ENCODE data around the gene OR10Z1.

Gene OR10Z1

GRCh38 chr1:158604968-158605367 is at the start of gene OR10Z1:
Gene OR10Z1, plus strand, starts transcription at chr1:158605268. Its CDS starts 1,171 bp downstream, at chr1:158606439.
- H3K4me1 ChIP-seq (ENCODE audit: insufficient read depth, low read length), result no peaks in the 10 kb centered on the region

GRCh38 chr1:158559696-158560095 is 45.4 kb upstream of the OR10Z1 start:
- Histone ChIP-seq H3K4me1 (ENCODE audit: insufficient read depth, low read length) (no peaks in the 10 kb centered on the region), H3K27me3 (ENCODE audit: insufficient read depth, low read length) (no peaks in the 10 kb centered on the region), H3K9me3 (ENCODE audit: low read length) (no peaks in the 10 kb centered on the region), H3K36me3 (ENCODE audit: insufficient read depth, low read length) (no peaks in the 10 kb centered on the region), H3K4me3 (ENCODE audit: low read length) (no peak overlapping the region), H2AFZ (ENCODE audit: low read depth, low read length) (no peak overlapping the region)

More at GRCh38 chr1:158604968-158605367, at the start of gene OR10Z1:
- no peaks in the 10 kb centered on the region for H3K36me3 ChIP-seq (ENCODE audit: insufficient read depth, low read length)
- no peak within 1 kb of the TSS for H2AFZ ChIP-seq (ENCODE audit: low read depth, low read length)
- no peaks in the 10 kb centered on the region for H3K9me3 ChIP-seq (ENCODE audit: low read length)
- no peaks in the 10 kb centered on the region for H3K27me3 ChIP-seq (ENCODE audit: insufficient read depth, low read length)
- no peak within 1 kb of the TSS for H3K4me3 ChIP-seq (ENCODE audit: low read length)

- Histone ChIP-seq H3K36me3 (ENCODE audit: insufficient read depth, low read length) (no peaks in the 10 kb centered on the region), H3K27me3 (ENCODE audit: insufficient read depth, low read length) (no peaks in the 10 kb centered on the region), H3K9me3 (ENCODE audit: low read length) (no peaks in the 10 kb centered on the region), H3K4me3 (ENCODE audit: low read length) (no peak overlapping the region), H2AFZ (ENCODE audit: low read depth, low read length) (no peak overlapping the region), H3K4me1 (ENCODE audit: insufficient read depth, low read length) (no peaks in the 10 kb centered on the region)
Observed at GRCh38 chr1:158563853-158564252, 41.2 kb upstream of the OR10Z1 start.

GRCh38 chr1:158564608-158565007 is 40.5 kb upstream of the OR10Z1 start:
- Histone ChIP-seq H3K4me3 (ENCODE audit: low read length) (no peak overlapping the region), H3K9me3 (ENCODE audit: low read length) (no peaks in the 10 kb centered on the region), H3K4me1 (ENCODE audit: insufficient read depth, low read length) (no peaks in the 10 kb centered on the region), H3K27me3 (ENCODE audit: insufficient read depth, low read length) (no peaks in the 10 kb centered on the region), H2AFZ (ENCODE audit: low read depth, low read length) (no peak overlapping the region), H3K36me3 (ENCODE audit: insufficient read depth, low read length) (no peaks in the 10 kb centered on the region)

- H3K9me3 ChIP-seq (ENCODE audit: low read length), result no peaks in the 10 kb centered on the region
- H3K4me3 ChIP-seq (ENCODE audit: low read length), result no peak within 1 kb of the TSS
- no peaks in the 10 kb centered on the region for H3K4me1 ChIP-seq (ENCODE audit: insufficient read depth, low read length)
- no peak within 1 kb of the TSS for H2AFZ ChIP-seq (ENCODE audit: low read depth, low read length)
- H3K36me3 ChIP-seq (ENCODE audit: insufficient read depth, low read length), result no peaks in the 10 kb centered on the region
- no peaks in the 10 kb centered on the region for H3K27me3 ChIP-seq (ENCODE audit: insufficient read depth, low read length)
Observed at GRCh38 chr1:158570480-158570879, 34.6 kb upstream of the OR10Z1 start, which contains the start of gene OR6P1. Gene OR6P1, minus strand, starts transcription at chr1:158570580. Its CDS starts 6,976 bp downstream, at chr1:158563604.

GRCh38 chr1:158572226-158572625 is 32.8 kb upstream of the OR10Z1 start:
- Histone ChIP-seq H3K4me1 (ENCODE audit: insufficient read depth, low read length) (no peaks in the 10 kb centered on the region), H3K9me3 (ENCODE audit: low read length) (no peaks in the 10 kb centered on the region), H3K36me3 (ENCODE audit: insufficient read depth, low read length) (no peaks in the 10 kb centered on the region), H3K27me3 (ENCODE audit: insufficient read depth, low read length) (no peaks in the 10 kb centered on the region), H2AFZ (ENCODE audit: low read depth, low read length) (no peak overlapping the region), H3K4me3 (ENCODE audit: low read length) (no peak overlapping the region)

GRCh38 chr1:158577561-158577960 is 27.5 kb upstream of the OR10Z1 start:
- no peak overlapping the region for H3K4me3 ChIP-seq (ENCODE audit: low read length)
- H3K9me3 ChIP-seq (ENCODE audit: low read length), result no peaks in the 10 kb centered on the region
- H2AFZ ChIP-seq (ENCODE audit: low read depth, low read length), result no peak overlapping the region
- H3K4me1 ChIP-seq (ENCODE audit: insufficient read depth, low read length), result no peaks in the 10 kb centered on the region
- H3K27me3 ChIP-seq (ENCODE audit: insufficient read depth, low read length), result no peaks in the 10 kb centered on the region
- H3K36me3 ChIP-seq (ENCODE audit: insufficient read depth, low read length), result no peaks in the 10 kb centered on the region

GRCh38 chr1:158579733-158580132 is 25.3 kb upstream of the OR10Z1 start, which contains the start of gene OR10X1:
Gene OR10X1, minus strand, starts transcription at chr1:158579899. Its CDS starts 0 bp downstream, at chr1:158579899.
- no peak within 1 kb of the TSS for H3K4me3 ChIP-seq (ENCODE audit: low read length)
- H2AFZ ChIP-seq (ENCODE audit: low read depth, low read length), result no peak within 1 kb of the TSS
- H3K27me3 ChIP-seq (ENCODE audit: insufficient read depth, low read length), result no peaks in the 10 kb centered on the region
- no peaks in the 10 kb centered on the region for H3K9me3 ChIP-seq (ENCODE audit: low read length)
- H3K4me1 ChIP-seq (ENCODE audit: insufficient read depth, low read length), result no peaks in the 10 kb centered on the region
- no peaks in the 10 kb centered on the region for H3K36me3 ChIP-seq (ENCODE audit: insufficient read depth, low read length)

GRCh38 chr1:158583962-158584361 is 21.1 kb upstream of the OR10Z1 start:
- Histone ChIP-seq H3K36me3 (ENCODE audit: insufficient read depth, low read length) (no peaks in the 10 kb centered on the region), H3K9me3 (ENCODE audit: low read length) (no peaks in the 10 kb centered on the region), H2AFZ (ENCODE audit: low read depth, low read length) (no peak overlapping the region), H3K4me1 (ENCODE audit: insufficient read depth, low read length) (no peaks in the 10 kb centered on the region), H3K27me3 (ENCODE audit: insufficient read depth, low read length) (no peaks in the 10 kb centered on the region), H3K4me3 (ENCODE audit: low read length) (no peak overlapping the region)

- Histone ChIP-seq H3K4me1 (ENCODE audit: insufficient read depth, low read length) (no peaks in the 10 kb centered on the region), H3K27me3 (ENCODE audit: insufficient read depth, low read length) (no peaks in the 10 kb centered on the region), H3K4me3 (ENCODE audit: low read length) (no peak overlapping the region), H2AFZ (ENCODE audit: low read depth, low read length) (no peak overlapping the region), H3K9me3 (ENCODE audit: low read length) (no peaks in the 10 kb centered on the region), H3K36me3 (ENCODE audit: insufficient read depth, low read length) (no peaks in the 10 kb centered on the region)
Observed at GRCh38 chr1:158586942-158587341, 18.1 kb upstream of the OR10Z1 start.

- Histone ChIP-seq H3K4me3 (ENCODE audit: low read length) (no peak overlapping the region), H3K9me3 (ENCODE audit: low read length) (no peaks in the 10 kb centered on the region), H3K27me3 (ENCODE audit: insufficient read depth, low read length) (no peaks in the 10 kb centered on the region), H2AFZ (ENCODE audit: low read depth, low read length) (no peak overlapping the region), H3K4me1 (ENCODE audit: insufficient read depth, low read length) (no peaks in the 10 kb centered on the region), H3K36me3 (ENCODE audit: insufficient read depth, low read length) (no peaks in the 10 kb centered on the region)
Observed at GRCh38 chr1:158600735-158601134, 4.3 kb upstream of the OR10Z1 start.

- no peaks in the 10 kb centered on the region for H3K27me3 ChIP-seq (ENCODE audit: insufficient read depth, low read length)
- no peak overlapping the region for H3K4me3 ChIP-seq (ENCODE audit: low read length)
- no peaks in the 10 kb centered on the region for H3K9me3 ChIP-seq (ENCODE audit: low read length)
- no peaks in the 10 kb centered on the region for H3K36me3 ChIP-seq (ENCODE audit: insufficient read depth, low read length)
- H3K4me1 ChIP-seq (ENCODE audit: insufficient read depth, low read length), result no peaks in the 10 kb centered on the region
- H2AFZ ChIP-seq (ENCODE audit: low read depth, low read length), result no peak overlapping the region
Observed at GRCh38 chr1:158607296-158607695, 2.2 kb downstream of the OR10Z1 start.

GRCh38 chr1:158611916-158612315 is 6.8 kb downstream of the OR10Z1 start:
- H3K4me1 ChIP-seq (ENCODE audit: insufficient read depth, low read length), result no peaks in the 10 kb centered on the region
- H3K9me3 ChIP-seq (ENCODE audit: low read length), result no peaks in the 10 kb centered on the region
- H3K27me3 ChIP-seq (ENCODE audit: insufficient read depth, low read length), result no peaks in the 10 kb centered on the region
- no peaks in the 10 kb centered on the region for H3K36me3 ChIP-seq (ENCODE audit: insufficient read depth, low read length)
- no peak overlapping the region for H2AFZ ChIP-seq (ENCODE audit: low read depth, low read length)
- H3K4me3 ChIP-seq (ENCODE audit: low read length), result no peak overlapping the region

GRCh38 chr1:158613764-158614163 is 8.7 kb downstream of the OR10Z1 start:
- no peak overlapping the region for H2AFZ ChIP-seq (ENCODE audit: low read depth, low read length)

More at GRCh38 chr1:158613764-158614163, 8.7 kb downstream of the OR10Z1 start:
- Histone ChIP-seq H3K4me1 (ENCODE audit: insufficient read depth, low read length) (no peaks in the 10 kb centered on the region), H3K4me3 (ENCODE audit: low read length) (no peak overlapping the region), H3K27me3 (ENCODE audit: insufficient read depth, low read length) (no peaks in the 10 kb centered on the region), H3K36me3 (ENCODE audit: insufficient read depth, low read length) (no peaks in the 10 kb centered on the region), H3K9me3 (ENCODE audit: low read length) (no peaks in the 10 kb centered on the region)
